ENCODE results near the gene ABI3.
"Not testable (repeated sequence)": the region's sequence is repeated elsewhere in the genome, so short reads cannot be mapped to it uniquely, and the experiment has no call there.

ABI3 gene

GRCh38 chr17:49210158-49211029, at the start of gene ABI3, which contains the start of gene GNGT2:
Gene ABI3 (plus strand): TSS chr17:49210707. CDS start chr17:49210725, 18 bp downstream.
Gene GNGT2 (minus strand): TSS chr17:49210574. CDS start chr17:49207422, 3,152 bp downstream.
- DNase-seq (ENCODE audit: extremely low spot score, insufficient read length, low read depth) (peak; percentile 87), FAIRE-seq (peak; percentile 98)

GRCh38 chr17:49162866-49163265, 47.6 kb upstream of the ABI3 start:
- FAIRE-seq, result no peak
- DNase-seq (ENCODE audit: extremely low spot score, insufficient read length, low read depth), result no peak

GRCh38 chr17:49165143-49165542, 45.4 kb upstream of the ABI3 start:
- DNase-seq (ENCODE audit: extremely low spot score, insufficient read length, low read depth) (no peak), FAIRE-seq (no peak)

GRCh38 chr17:49168706-49169105, 41.8 kb upstream of the ABI3 start:
- DNase-seq (ENCODE audit: extremely low spot score, insufficient read length, low read depth) (no peak), FAIRE-seq (no peak)

- FAIRE-seq, result no peak
- DNase-seq (ENCODE audit: extremely low spot score, insufficient read length, low read depth), result no peak
Measured at GRCh38 chr17:49170216-49170615, 40.3 kb upstream of the ABI3 start.

GRCh38 chr17:49170711-49171110, 39.8 kb upstream of the ABI3 start:
- not testable (repeated sequence) for FAIRE-seq; DNase-seq (ENCODE audit: extremely low spot score, insufficient read length, low read depth)

- FAIRE-seq; DNase-seq (ENCODE audit: extremely low spot score, insufficient read length, low read depth): not testable (repeated sequence)
Measured at GRCh38 chr17:49175978-49176377, 34.5 kb upstream of the ABI3 start.

- no peak for DNase-seq (ENCODE audit: extremely low spot score, insufficient read length, low read depth)
- FAIRE-seq, result peak; percentile 83
Measured at GRCh38 chr17:49180303-49180702, 30.2 kb upstream of the ABI3 start.

GRCh38 chr17:49180998-49181635, 29.4 kb upstream of the ABI3 start:
- no peak for DNase-seq (ENCODE audit: extremely low spot score, insufficient read length, low read depth)
- FAIRE-seq, result no peak

- FAIRE-seq, result no peak
Measured at GRCh38 chr17:49183341-49183740, 27.2 kb upstream of the ABI3 start.

GRCh38 chr17:49183801-49184200, 26.7 kb upstream of the ABI3 start:
- FAIRE-seq (no peak), DNase-seq (ENCODE audit: extremely low spot score, insufficient read length, low read depth) (no peak)

More at GRCh38 chr17:49183341-49183740, 27.2 kb upstream of the ABI3 start:
- no peak for DNase-seq (ENCODE audit: extremely low spot score, insufficient read length, low read depth)

- FAIRE-seq; DNase-seq (ENCODE audit: extremely low spot score, insufficient read length, low read depth): not testable (repeated sequence)
Measured at GRCh38 chr17:49184522-49184921, 26.0 kb upstream of the ABI3 start.

- DNase-seq (ENCODE audit: extremely low spot score, insufficient read length, low read depth); FAIRE-seq: not testable (repeated sequence)
Measured at GRCh38 chr17:49185381-49185780, 25.1 kb upstream of the ABI3 start.

- FAIRE-seq, result no peak
Measured at GRCh38 chr17:49187301-49187700, 23.2 kb upstream of the ABI3 start.

GRCh38 chr17:49190932-49191331, 19.6 kb upstream of the ABI3 start:
- no peak for FAIRE-seq
- no peak for DNase-seq (ENCODE audit: extremely low spot score, insufficient read length, low read depth)

More at GRCh38 chr17:49187301-49187700, 23.2 kb upstream of the ABI3 start:
- no peak for DNase-seq (ENCODE audit: extremely low spot score, insufficient read length, low read depth)

- DNase-seq (ENCODE audit: extremely low spot score, insufficient read length, low read depth) (no peak), FAIRE-seq (peak; percentile 76)
Measured at GRCh38 chr17:49191409-49191916, 19.0 kb upstream of the ABI3 start.

GRCh38 chr17:49191917-49192741, 18.4 kb upstream of the ABI3 start:
- DNase-seq (ENCODE audit: extremely low spot score, insufficient read length, low read depth) (no peak), FAIRE-seq (no peak)

- FAIRE-seq (peak; percentile 84), DNase-seq (ENCODE audit: extremely low spot score, insufficient read length, low read depth) (no peak)
Measured at GRCh38 chr17:49193513-49194296, 16.8 kb upstream of the ABI3 start.

GRCh38 chr17:49194297-49194607, 16.3 kb upstream of the ABI3 start:
- FAIRE-seq, result no peak
- no peak for DNase-seq (ENCODE audit: extremely low spot score, insufficient read length, low read depth)

All from GM18507 (cell line).